GM12878 (cell line): ENCODE measurements around the gene MACROD2. TPM values are rescaled to one million over a fixed set of nuclear protein-coding genes. Genes with fewer than 3 reads are reported as not detected.

Experiments used
- ATAC-seq: fragments of 200-7000 bp; cut with Tn5 transposase; 3 replicates; pipeline ENCODE4 v1.9.1; 2020; ENCODE audit warnings: mild to moderate bottlenecking, moderate library complexity
- BruUV-seq: library from RNA; stranded (reverse); fragments of 400-500 nt; replicated peaks from 2 replicates; lab custom pipeline; 2021; lab: Mats Ljungman, UMichigan
- CTCF ChIA-PET: fragments of 300-600 bp; sonication (Branson Sonifier 250); formaldehyde crosslinking; extraction: SDS; loops from one replicate; lab custom pipeline; 2021; ENCODE audit warnings: inconsistent platforms; lab: Yijun Ruan, JAX
- POLR2A ChIA-PET: fragments of 350-600 bp; formaldehyde crosslinking; extraction: SDS; loops from one replicate; lab custom pipeline; 2021; ENCODE audit warnings: inconsistent platforms; lab: Charles Lee
- RAD21 ChIA-PET: fragments of 300-600 bp; sonication (Branson Sonifier 250); formaldehyde crosslinking; loops from one replicate; lab custom pipeline; 2023; ENCODE audit warnings: antibody characterized with exemption; ENCODE audit not compliant: unreplicated experiment; lab: Charles Lee
- SMC1A ChIA-PET: fragments of 300-600 bp; sonication (Branson Sonifier 250); formaldehyde crosslinking; loops from one replicate; lab custom pipeline; 2023; ENCODE audit not compliant: unreplicated experiment, uncharacterized antibody; lab: Charles Lee
- DNase-seq: peaks from one replicate; pipeline ENCODE4 v3.0.0-alpha.2; 2011; ENCODE audit warnings: low read depth, low spot score
- FAIRE-seq: peaks from 3 replicates; lab custom pipeline; 2011; peaks lifted over from hg19 to GRCh38; lab: Jason Lieb, UNC
- H2AFZ ChIP-seq: 2 replicates; pipeline ENCODE4 v1.6.0; 2011; ENCODE audit warnings: low read depth, low read length, control low read depth; ENCODE audit not compliant: control insufficient read depth
- H3K27ac ChIP-seq: 2 replicates; pipeline ENCODE4 v1.5.1; 2011; ENCODE audit warnings: control low read depth; ENCODE audit not compliant: control insufficient read depth, insufficient read depth
- H3K27me3 ChIP-seq, 2 experiments: replicated peaks in 1 of 2; 2 replicates each; pipeline versions ENCODE4 v1.6.0 to v1.6.1; 2011; ENCODE audit warnings: low read length in 1 of 2; ENCODE audit not compliant: control insufficient read depth in 2 of 2, insufficient read depth in 2 of 2
- H3K36me3 ChIP-seq, 2 experiments: 2 replicates each; pipeline ENCODE4 v1.5.1; 2011; ENCODE audit warnings: low read length in 1 of 2; ENCODE audit not compliant: control insufficient read depth in 2 of 2, insufficient read depth in 2 of 2
- H3K4me1 ChIP-seq: 2 replicates; pipeline ENCODE4 v1.6.1; 2011; ENCODE audit warnings: mild to moderate bottlenecking, low read length, moderate library complexity, mixed read lengths; ENCODE audit not compliant: control insufficient read depth, insufficient read depth
- H3K4me2 ChIP-seq: 2 replicates; pipeline ENCODE4 v1.6.0; 2011; ENCODE audit warnings: control low read depth; ENCODE audit not compliant: control insufficient read depth, insufficient read depth
- H3K4me3 ChIP-seq: fragments of 200-600 bp; sonication (generic); 2 replicates; pipeline ENCODE4 v1.5.1; 2016
- H3K79me2 ChIP-seq: 2 replicates; pipeline ENCODE4 v1.6.0; 2011; ENCODE audit warnings: low read length; ENCODE audit not compliant: control insufficient read depth, insufficient read depth
- H3K9ac ChIP-seq: 2 replicates; pipeline ENCODE4 v1.8.0; 2011; ENCODE audit warnings: low read length, control low read depth, mixed read lengths; ENCODE audit not compliant: control insufficient read depth, insufficient read depth
- H3K9me3 ChIP-seq: replicated peaks from 3 replicates; pipeline ENCODE4 v1.5.1; 2011; ENCODE audit warnings: mild to moderate bottlenecking, low read length; ENCODE audit not compliant: control insufficient read depth, insufficient read depth
- H4K20me1 ChIP-seq: 2 replicates; pipeline ENCODE4 v1.6.0; 2011; ENCODE audit not compliant: control insufficient read depth, insufficient read depth
- BMI1 ChIP-seq: fragments of 450-650 bp; IDR thresholded peaks from 2 replicates; pipeline ENCODE4 v1.6.1; 2016; ENCODE audit warnings: mild to moderate bottlenecking, moderate library complexity, borderline replicate concordance
- HDAC6 ChIP-seq: fragments of 200-600 bp; sonication (generic); IDR thresholded peaks from one replicate; pipeline ENCODE4 v1.8.0; 2017; ENCODE audit warnings: antibody characterized with exemption; ENCODE audit not compliant: unreplicated experiment
- MEF2B ChIP-seq: fragments of 450-650 bp; IDR thresholded peaks from 2 replicates; pipeline ENCODE4 v1.6.1; 2018; ENCODE audit warnings: mild to moderate bottlenecking, moderate library complexity; ENCODE audit not compliant: partially characterized antibody, poor library complexity, severe bottlenecking
- MTA3 ChIP-seq: IDR thresholded peaks from 2 replicates; pipeline ENCODE4 v1.6.1; 2012; ENCODE audit warnings: low read length, inconsistent platforms, borderline replicate concordance
- POU2F2 ChIP-seq: IDR thresholded peaks from 3 replicates; pipeline ENCODE4 v1.6.1; 2011; ENCODE audit warnings: low read depth, mild to moderate bottlenecking, low read length, borderline replicate concordance
- SIN3A ChIP-seq: IDR thresholded peaks from 2 replicates; pipeline ENCODE4 v1.6.1; 2012; ENCODE audit warnings: low read depth, low read length, improper control_type of control experiment
- SMARCA5 ChIP-seq: fragments of 450-650 bp; IDR thresholded peaks from 2 replicates; pipeline ENCODE4 v1.6.1; 2017; ENCODE audit warnings: mild to moderate bottlenecking
- YBX1 ChIP-seq: fragments of 450-650 bp; IDR thresholded peaks from 2 replicates; pipeline ENCODE4 v1.6.1; 2016; ENCODE audit warnings: antibody characterized with exemption
- ZNF622 ChIP-seq: fragments of 450-650 bp; IDR thresholded peaks from 2 replicates; pipeline ENCODE4 v1.6.1; 2017; ENCODE audit warnings: mild to moderate bottlenecking, inconsistent platforms
- ZZZ3 ChIP-seq: IDR thresholded peaks from 2 replicates; pipeline ENCODE4 v1.6.1; 2011; ENCODE audit warnings: low read depth; ENCODE audit not compliant: control insufficient read depth, insufficient read length
- WGBS: methylation state at CpG from one replicate; pipeline ENCODE4 v1.1.6; 2016; ENCODE audit warnings: low lambda C conversion rate; ENCODE audit not compliant: insufficient replicate concordance, insufficient coverage; ENCODE audit errors: missing lambda C conversion rate; 5-methylcytosine and 5-hydroxymethylcytosine counted together
- in situ Hi-C: fragments of 300-500 bp; cut with MboI; formaldehyde crosslinking; loops from 9 replicates; pipeline ENCODE4 v1.14.3; 2018; ENCODE audit warnings: mixed read lengths
- intact Hi-C: fragments of 100-400 bp; cut with micrococcal nuclease; formaldehyde crosslinking; loops from one replicate; pipeline ENCODE4 v1.14.2; 2022; ENCODE audit not compliant: unreplicated experiment
- polyA plus RNA-seq, 11 experiments: library from polyadenylated mRNA; depleted of rRNA in 4 of 11; unstranded in 6 of 11; stranded (reverse) in 5 of 11; fragments of >200 nt; fragmentation: Nextera tagmentation in 4 of 11; fragmentation: Illumina TruSeq in 1 of 11; extraction: Ambion mirVana in 4 of 11; extraction: Trizol in 1 of 11; gene quantifications; 1 replicate in 1 of 11; 2 replicates in 10 of 11; pipeline versions ENCODE4 v1.2.1 to v1.2.3, GENCODE V29; 2011 to 2016; ENCODE audit warnings: inconsistent platforms in 2 of 11, missing spikeins in 2 of 11, low read depth in 1 of 11
- total RNA-seq, 4 experiments: library from RNA; depleted of rRNA in 3 of 4; stranded (reverse); fragments of >200 nt in 3 of 4; fragmentation: Illumina TruSeq in 1 of 4; extraction: Trizol in 1 of 4; gene quantifications; 2 replicates each; pipeline versions ENCODE4 v1.2.1 to v1.2.3, GENCODE V29; 2013 to 2021
- TF ChIP-seq, protein P1 (sequence below): fragments of 450-650 bp; formaldehyde crosslinking; IDR thresholded peaks from 2 replicates; pipeline ENCODE4 v1.5.0; 2022; ENCODE audit warnings: mild to moderate bottlenecking, missing genetic modification characterization

The MACROD2 gene
- total and polyA plus RNA-seq, 10 of the 15 experiments (the other 5 are each of a cell fraction or from before 2014, with no cell fraction given): 1.1 to 21.5 (median 2.2) TPM

DNA sequence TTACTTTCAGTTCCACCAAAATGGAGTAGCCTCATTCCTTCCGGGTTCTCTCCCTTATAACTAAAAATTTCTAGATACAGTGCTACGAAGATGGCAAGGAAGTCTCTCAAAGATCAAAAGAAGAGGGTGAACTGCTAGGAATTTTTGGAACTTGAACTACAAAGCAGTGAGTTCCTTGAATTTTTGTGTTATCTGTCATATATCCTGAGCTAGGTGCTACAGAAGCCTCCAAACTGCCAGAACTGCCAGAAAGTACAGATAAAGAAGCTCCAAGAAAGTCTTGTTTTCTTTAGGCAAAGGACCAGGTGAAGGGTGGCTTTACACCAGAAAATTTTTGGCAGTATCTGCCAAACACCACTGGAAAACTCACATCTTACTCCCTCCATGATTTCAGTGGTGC is 560.9 kb downstream of the MACROD2 start:
- no peak for FAIRE-seq
- no peak for DNase-seq
- Histone ChIP-seq H4K20me1 (no peaks in the 10 kb centered on the region), H2AFZ (no peak overlapping the region), H3K27me3 (no peaks in the 10 kb centered on the region), H3K79me2 (no peaks in the 10 kb centered on the region), H3K9ac (no peak overlapping the region), H3K9me3 (no peaks in the 10 kb centered on the region), H3K27ac (no peak overlapping the region), H3K4me1 (no peaks in the 10 kb centered on the region), H3K36me3 (no peaks in the 10 kb centered on the region), H3K4me2 (no peak overlapping the region), H3K4me3 (no peak overlapping the region)
- 40% methylated on average over 2 of the region's 2 CpGs for WGBS
- ChIA-PET RAD21 (no interaction called here), CTCF (no interaction called here), SMC1A (interaction anchor here (1.3 kb wide), 1 partner anchor 13 kb away, joined by 4 read pairs; no protein-coding TSS in a partner anchor), POLR2A (no interaction called here)
- intact Hi-C loops (no loop called here), in situ Hi-C loops (no loop called here)
- BruUV-seq: no TSS peak
- ATAC-seq: no peak
- no peak for TF ChIP-seq POU2F2
- no peak for TF ChIP-seq YBX1
- no peak for TF ChIP-seq SMARCA5
- TF ChIP-seq SIN3A: no peak
- no peak for TF ChIP-seq ZNF622
- no peak for TF ChIP-seq HDAC6
- TF ChIP-seq, protein P1, sequence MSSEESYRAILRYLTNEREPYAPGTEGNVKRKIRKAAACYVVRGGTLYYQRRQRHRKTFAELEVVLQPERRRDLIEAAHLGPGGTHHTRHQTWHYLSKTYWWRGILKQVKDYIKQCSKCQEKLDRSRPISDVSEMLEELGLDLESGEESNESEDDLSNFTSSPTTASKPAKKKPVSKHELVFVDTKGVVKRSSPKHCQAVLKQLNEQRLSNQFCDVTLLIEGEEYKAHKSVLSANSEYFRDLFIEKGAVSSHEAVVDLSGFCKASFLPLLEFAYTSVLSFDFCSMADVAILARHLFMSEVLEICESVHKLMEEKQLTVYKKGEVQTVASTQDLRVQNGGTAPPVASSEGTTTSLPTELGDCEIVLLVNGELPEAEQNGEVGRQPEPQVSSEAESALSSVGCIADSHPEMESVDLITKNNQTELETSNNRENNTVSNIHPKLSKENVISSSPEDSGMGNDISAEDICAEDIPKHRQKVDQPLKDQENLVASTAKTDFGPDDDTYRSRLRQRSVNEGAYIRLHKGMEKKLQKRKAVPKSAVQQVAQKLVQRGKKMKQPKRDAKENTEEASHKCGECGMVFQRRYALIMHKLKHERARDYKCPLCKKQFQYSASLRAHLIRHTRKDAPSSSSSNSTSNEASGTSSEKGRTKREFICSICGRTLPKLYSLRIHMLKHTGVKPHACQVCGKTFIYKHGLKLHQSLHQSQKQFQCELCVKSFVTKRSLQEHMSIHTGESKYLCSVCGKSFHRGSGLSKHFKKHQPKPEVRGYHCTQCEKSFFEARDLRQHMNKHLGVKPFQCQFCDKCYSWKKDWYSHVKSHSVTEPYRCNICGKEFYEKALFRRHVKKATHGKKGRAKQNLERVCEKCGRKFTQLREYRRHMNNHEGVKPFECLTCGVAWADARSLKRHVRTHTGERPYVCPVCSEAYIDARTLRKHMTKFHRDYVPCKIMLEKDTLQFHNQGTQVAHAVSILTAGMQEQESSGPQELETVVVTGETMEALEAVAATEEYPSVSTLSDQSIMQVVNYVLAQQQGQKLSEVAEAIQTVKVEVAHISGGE (CRISPR knock-in tag): no peak
- no peak for TF ChIP-seq MEF2B
- TF ChIP-seq BMI1: no peak
- no peak for TF ChIP-seq ZZZ3
- TF ChIP-seq MTA3: no peak
